ENCODE measurements around the gene MBD3L4.

The MBD3L4 gene

DNA sequence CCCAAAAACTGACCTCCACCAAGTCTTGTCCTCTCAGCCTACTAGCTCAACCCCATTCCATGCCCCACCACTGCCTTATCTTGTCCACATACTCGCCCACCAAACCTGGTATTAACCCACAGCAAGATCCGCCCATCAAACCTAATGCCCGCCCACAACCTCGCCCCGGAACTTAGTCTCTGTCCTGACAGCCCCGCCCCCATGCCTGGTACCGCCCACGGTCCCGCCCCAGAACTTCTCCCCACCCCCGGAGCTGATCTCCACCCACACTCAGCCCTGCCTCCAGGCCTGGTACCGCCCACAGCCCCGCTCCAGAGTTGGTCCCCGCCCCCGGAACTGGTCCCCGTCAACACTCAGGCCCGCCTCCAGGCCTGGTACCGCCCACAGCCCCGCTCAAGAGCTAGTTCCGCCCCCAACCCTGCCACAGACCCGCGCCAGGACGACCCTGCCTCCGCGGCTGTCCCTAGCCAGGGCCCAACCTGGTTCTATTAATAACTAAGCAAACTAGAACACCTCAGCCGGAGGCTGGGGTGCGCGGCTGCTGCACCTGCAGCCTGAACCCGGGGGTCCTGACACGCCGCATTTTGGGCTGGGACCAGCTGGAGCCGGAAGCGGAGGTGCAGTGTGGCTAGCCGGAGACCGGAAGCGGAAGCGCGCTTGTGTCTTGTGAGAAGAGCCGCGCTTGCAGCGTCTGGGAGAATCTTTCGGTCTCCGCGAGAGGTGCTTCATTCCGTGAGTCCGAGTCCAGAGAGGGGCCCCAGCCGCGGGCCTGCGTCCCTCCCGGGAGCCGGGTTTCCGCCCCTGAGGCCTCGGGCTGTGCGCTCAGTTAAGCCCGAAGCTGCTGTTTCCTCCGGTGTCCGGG lies 29.3 kb upstream of the MBD3L4 start, which contains the start of gene ZNF557:
TSS of gene ZNF557 (plus strand) at position 662 of the 862 bp plus-strand sequence. CDS start 5,372 bp downstream, outside the sequence.
- TF ChIP-seq EZH2 (IDR thresholded peaks at IDR 0.05; ENCODE audit: borderline replicate concordance, low read depth, low read length, severe bottlenecking): no peak
- TF ChIP-seq, protein P1, sequence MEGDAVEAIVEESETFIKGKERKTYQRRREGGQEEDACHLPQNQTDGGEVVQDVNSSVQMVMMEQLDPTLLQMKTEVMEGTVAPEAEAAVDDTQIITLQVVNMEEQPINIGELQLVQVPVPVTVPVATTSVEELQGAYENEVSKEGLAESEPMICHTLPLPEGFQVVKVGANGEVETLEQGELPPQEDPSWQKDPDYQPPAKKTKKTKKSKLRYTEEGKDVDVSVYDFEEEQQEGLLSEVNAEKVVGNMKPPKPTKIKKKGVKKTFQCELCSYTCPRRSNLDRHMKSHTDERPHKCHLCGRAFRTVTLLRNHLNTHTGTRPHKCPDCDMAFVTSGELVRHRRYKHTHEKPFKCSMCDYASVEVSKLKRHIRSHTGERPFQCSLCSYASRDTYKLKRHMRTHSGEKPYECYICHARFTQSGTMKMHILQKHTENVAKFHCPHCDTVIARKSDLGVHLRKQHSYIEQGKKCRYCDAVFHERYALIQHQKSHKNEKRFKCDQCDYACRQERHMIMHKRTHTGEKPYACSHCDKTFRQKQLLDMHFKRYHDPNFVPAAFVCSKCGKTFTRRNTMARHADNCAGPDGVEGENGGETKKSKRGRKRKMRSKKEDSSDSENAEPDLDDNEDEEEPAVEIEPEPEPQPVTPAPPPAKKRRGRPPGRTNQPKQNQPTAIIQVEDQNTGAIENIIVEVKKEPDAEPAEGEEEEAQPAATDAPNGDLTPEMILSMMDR (IDR thresholded peaks at IDR 0.05; ENCODE audit: borderline replicate concordance, extremely low read depth, low read length, poor library complexity, severe bottlenecking): no peak
- H3K9me3 ChIP-seq (ENCODE audit: insufficient read depth, low read length, severe bottlenecking): no peaks in the 10 kb centered on the region
- peaks cover 25% of the 10 kb centered on the region for H3K79me2 ChIP-seq (ENCODE audit: insufficient read depth, low read length)
- 0 out of 2 replicates have a peak, but pooled peaks cover 3% of the 10 kb centered on the region for H4K20me1 ChIP-seq (ENCODE audit: insufficient read depth, low read length)
- peak within 1 kb of the TSS; percentile 64 to 70 for H3K4me3 ChIP-seq (ENCODE audit: low read depth in 1 of 2, low read length in 2 of 2)
- ATAC-seq (ENCODE audit: insufficient read depth, low read depth) (peak; percentile 93), DNase-seq (peak; percentile 98)
- peaks cover 21% of the 10 kb centered on the region for H3K4me1 ChIP-seq (ENCODE audit: insufficient read depth, low read length)
- H3K27ac ChIP-seq (ENCODE audit: low read length): peak within 1 kb of the TSS; percentile 94
- peaks cover 32% of the 10 kb centered on the region for H3K36me3 ChIP-seq (ENCODE audit: insufficient read depth, low read length)
- H3K9ac ChIP-seq (ENCODE audit: low read depth, low read length): peak within 1 kb of the TSS; percentile 82
- H3K27me3 ChIP-seq (ENCODE audit: insufficient read depth, low read length, poor library complexity): no peaks in the 10 kb centered on the region
- peak within 1 kb of the TSS; percentile 95 for H2AFZ ChIP-seq (ENCODE audit: low read depth, low read length)
- H3K4me2 ChIP-seq (ENCODE audit: insufficient read depth, low read length): peak within 1 kb of the TSS; percentile 87

DNA sequence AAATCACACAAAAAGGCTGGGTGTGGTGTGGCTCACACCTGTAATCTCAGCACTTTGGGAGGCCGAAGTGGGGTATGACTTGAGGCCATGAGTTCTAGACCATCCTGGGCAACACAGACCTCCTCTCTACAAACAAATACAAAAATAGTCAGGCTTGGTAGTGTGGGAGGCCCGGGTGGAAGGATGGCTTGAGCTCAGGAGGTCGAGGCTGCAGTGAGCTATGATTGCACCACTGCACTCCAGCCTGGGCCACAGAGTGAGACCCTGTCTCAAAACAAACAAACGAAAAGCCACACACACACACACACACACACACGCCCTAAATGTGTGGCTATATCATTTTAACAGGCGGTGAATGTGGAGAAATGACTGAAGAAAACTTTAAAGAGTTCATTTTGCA lies 28.6 kb upstream of the MBD3L4 start:
- TF ChIP-seq EZH2 (IDR thresholded peaks at IDR 0.05; ENCODE audit: borderline replicate concordance, low read depth, low read length, severe bottlenecking): no peak
- TF ChIP-seq, protein P1 (IDR thresholded peaks at IDR 0.05; ENCODE audit: borderline replicate concordance, extremely low read depth, low read length, poor library complexity, severe bottlenecking): no peak
- H3K4me2 ChIP-seq (ENCODE audit: insufficient read depth, low read length): peak overlapping the region; percentile 87
- H3K27me3 ChIP-seq (ENCODE audit: insufficient read depth, low read length, poor library complexity): no peaks in the 10 kb centered on the region
- peak overlapping the region; percentile 75 for H2AFZ ChIP-seq (ENCODE audit: low read depth, low read length)
- H3K36me3 ChIP-seq (ENCODE audit: insufficient read depth, low read length): peaks cover 26% of the 10 kb centered on the region
- H3K27ac ChIP-seq (ENCODE audit: low read length): peak overlapping the region; percentile 65
- H3K4me1 ChIP-seq (ENCODE audit: insufficient read depth, low read length): peaks cover 21% of the 10 kb centered on the region
- DNase-seq (no peak), ATAC-seq (ENCODE audit: insufficient read depth, low read depth) (no peak)
- H3K4me3 ChIP-seq (ENCODE audit: low read depth in 1 of 2, low read length in 2 of 2): peak overlapping the region in 1 of 2 experiments; percentile 59; a peak in 2 of 4 replicates
- H3K79me2 ChIP-seq (ENCODE audit: insufficient read depth, low read length): peaks cover 25% of the 10 kb centered on the region
- H3K9me3 ChIP-seq (ENCODE audit: insufficient read depth, low read length, severe bottlenecking): no peaks in the 10 kb centered on the region
- H3K9ac ChIP-seq (ENCODE audit: low read depth, low read length): peak overlapping the region; percentile 38
- H4K20me1 ChIP-seq (ENCODE audit: insufficient read depth, low read length): 0 out of 2 replicates have a peak, but pooled peaks cover 3% of the 10 kb centered on the region

DNA sequence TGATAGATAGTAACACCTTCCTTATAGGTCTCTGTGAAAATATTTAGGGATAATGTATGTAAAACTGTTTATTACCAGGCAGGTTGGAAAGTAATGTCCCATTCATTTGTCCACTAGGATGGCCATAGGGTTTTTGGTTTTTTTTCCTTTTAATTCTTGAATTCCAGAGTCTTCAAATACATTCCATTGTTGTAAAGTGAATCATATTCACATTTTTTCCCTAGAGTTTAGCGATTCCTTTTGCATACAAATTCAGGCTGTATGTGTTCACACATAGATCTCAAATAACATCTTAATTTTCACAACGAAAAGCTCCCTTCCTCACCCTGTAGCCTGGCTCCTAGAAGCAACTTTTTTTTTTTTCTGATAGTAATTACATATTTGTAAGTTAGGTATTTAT lies 27.7 kb upstream of the MBD3L4 start:
- no peak for DNase-seq
- Histone ChIP-seq H3K36me3 (ENCODE audit: insufficient read depth, low read length) (peaks cover 18% of the 10 kb centered on the region), H4K20me1 (ENCODE audit: insufficient read depth, low read length) (0 out of 2 replicates have a peak, but pooled peaks cover 3% of the 10 kb centered on the region), H2AFZ (ENCODE audit: low read depth, low read length) (no peak overlapping the region), H3K79me2 (ENCODE audit: insufficient read depth, low read length) (peaks cover 25% of the 10 kb centered on the region), H3K4me2 (ENCODE audit: insufficient read depth, low read length) (no peak overlapping the region), H3K9ac (ENCODE audit: low read depth, low read length) (no peak overlapping the region), H3K27ac (ENCODE audit: low read length) (no peak overlapping the region), H3K4me3 (ENCODE audit: low read depth in 1 of 2, low read length in 2 of 2) (no peak overlapping the region), H3K9me3 (ENCODE audit: insufficient read depth, low read length, severe bottlenecking) (no peaks in the 10 kb centered on the region), H3K4me1 (ENCODE audit: insufficient read depth, low read length) (peaks cover 21% of the 10 kb centered on the region), H3K27me3 (ENCODE audit: insufficient read depth, low read length, poor library complexity) (no peaks in the 10 kb centered on the region)
- no peak for TF ChIP-seq EZH2 (IDR thresholded peaks at IDR 0.05; ENCODE audit: borderline replicate concordance, low read depth, low read length, severe bottlenecking)
- TF ChIP-seq, protein P1 (IDR thresholded peaks at IDR 0.05; ENCODE audit: borderline replicate concordance, extremely low read depth, low read length, poor library complexity, severe bottlenecking): no peak
- ATAC-seq (ENCODE audit: insufficient read depth, low read depth): no peak

All from DND-41 (cell line).